ENCODE data around the gene CFAP92. TPM values are rescaled to one million over a fixed set of nuclear protein-coding genes. Genes with fewer than 3 reads are reported as not detected.

The CFAP92 gene
- total RNA-seq, 1 experiment from 2014 or later, result 0.92 TPM

GRCh38 chr3:128908951-128909350 is 84.9 kb downstream of the CFAP92 start:
- H3K4me2 ChIP-seq (ENCODE audit: insufficient read depth, insufficient read length, low read length), result no peak overlapping the region
- no peak overlapping the region for H3K4ac ChIP-seq (ENCODE audit: low read depth, low read length)
- no CpG with 5 or more reads among the region's 6 CpGs for WGBS (ENCODE audit: extremely low coverage, insufficient read length, low lambda C conversion rate)
- H4K20me1 ChIP-seq (ENCODE audit: control insufficient read depth, insufficient read depth, insufficient read length), result no peaks in the 10 kb centered on the region
- H2BK15ac ChIP-seq (ENCODE audit: low read depth, low read length), result no peak overlapping the region
- no peak overlapping the region for H3K9ac ChIP-seq (ENCODE audit: extremely low read depth, insufficient read length, low read length)
- no peak for TF ChIP-seq CTCF (conservative IDR thresholded peaks at IDR 0.05)
- H4K8ac ChIP-seq (replicated peaks; ENCODE audit: insufficient read length, low read depth, low read length), result no peak overlapping the region
- no peak overlapping the region for H3K27ac ChIP-seq (ENCODE audit: insufficient read length, low read depth, low read length)
- Mint-ChIP-seq H3K4me3 (no peak overlapping the region), H3K27ac (peak overlapping the region in 1 of 3 experiments; percentile 87; a peak in 1 of 7 replicates), H3K36me3 (ENCODE audit: insufficient read depth in 1 of 3, low read depth in 3 of 3) (peaks cover 39 to 80% (median 56%) of the 10 kb centered on the region in 3 experiments), H3K9me3 (no peaks in the 10 kb centered on the region; a peak in 1 of 5 replicates), H3K4me1 (no peaks in the 10 kb centered on the region), H3K27me3 (ENCODE audit: low read depth) (no peaks in the 10 kb centered on the region)
- H3K18ac ChIP-seq (ENCODE audit: insufficient read length, low read depth, low read length), result no peak overlapping the region
- no peaks in the 10 kb centered on the region for H3K4me1 ChIP-seq (ENCODE audit: insufficient read depth, low read length)
- no peak overlapping the region for H2BK120ac ChIP-seq (ENCODE audit: low read depth, low read length, poor library complexity, severe bottlenecking)
- no peak overlapping the region for H3K56ac ChIP-seq (ENCODE audit: insufficient read length, low read depth, low read length)
- no peak overlapping the region for H4K5ac ChIP-seq (ENCODE audit: insufficient read length, low read depth, low read length)
- DNase-seq, result no peak
- no peak overlapping the region for H3T11ph ChIP-seq (ENCODE audit: low read length)
- H3K14ac ChIP-seq (ENCODE audit: insufficient read depth, low read length), result no peak overlapping the region
- no peak overlapping the region for H4K91ac ChIP-seq (ENCODE audit: insufficient read length, low read depth, low read length)
- H2BK12ac ChIP-seq (ENCODE audit: insufficient read length, low read depth, low read length), result no peak overlapping the region
- H3K79me1 ChIP-seq (ENCODE audit: insufficient read depth, low read depth, low read length, poor library complexity, severe bottlenecking), result no peaks in the 10 kb centered on the region
- no peak overlapping the region for H3K23ac ChIP-seq (ENCODE audit: insufficient read length, low read depth, low read length)
- no peaks in the 10 kb centered on the region for H3K9me3 ChIP-seq (ENCODE audit: control insufficient read depth, low read depth, low read length)
- no peak overlapping the region for H2BK5ac ChIP-seq (ENCODE audit: insufficient read length, low read length)
- H2BK20ac ChIP-seq (ENCODE audit: low read depth, low read length, poor library complexity, severe bottlenecking), result no peak overlapping the region
- no peak overlapping the region for H2AFZ ChIP-seq (ENCODE audit: low read length)
- no peaks in the 10 kb centered on the region for H3K23me2 ChIP-seq (ENCODE audit: insufficient read length, low read depth, low read length, poor library complexity, severe bottlenecking)
- H2AK5ac ChIP-seq (ENCODE audit: insufficient read length, low read length), result no peak overlapping the region
- no peaks in the 10 kb centered on the region for H3K27me3 ChIP-seq (ENCODE audit: insufficient read depth, low read length)
- no peaks in the 10 kb centered on the region for H3K79me2 ChIP-seq (ENCODE audit: insufficient read depth, low read length)
